Measurements from ENCODE around the gene ABCA6.

The ABCA6 gene

GRCh38 chr17:69048634-69049033 is 93.1 kb downstream of the ABCA6 start:
- DNase-seq (ENCODE audit: low spot score), result no peak

- DNase-seq (ENCODE audit: low spot score), result no peak
Measured at GRCh38 chr17:69047368-69048263, 94.1 kb downstream of the ABCA6 start.

GRCh38 chr17:69046121-69046807 is 95.4 kb downstream of the ABCA6 start:
- DNase-seq (ENCODE audit: low spot score), result no peak

GRCh38 chr17:69045646-69046045 is 96.0 kb downstream of the ABCA6 start:
- no peak for DNase-seq (ENCODE audit: low spot score)

- no peak for DNase-seq (ENCODE audit: low spot score)
Measured at GRCh38 chr17:69044371-69044770, 97.3 kb downstream of the ABCA6 start.

- DNase-seq (ENCODE audit: low spot score), result no peak
Measured at GRCh38 chr17:69043098-69043734, 98.5 kb downstream of the ABCA6 start.

GRCh38 chr17:69042308-69042707 is 99.4 kb downstream of the ABCA6 start:
- no peak for DNase-seq (ENCODE audit: low spot score)

GRCh38 chr17:69031839-69032238 is 109.9 kb downstream of the ABCA6 start:
- DNase-seq (ENCODE audit: low spot score), result no peak

GRCh38 chr17:69030169-69030568 is 111.5 kb downstream of the ABCA6 start:
- no peak for DNase-seq (ENCODE audit: low spot score)
